ENCODE measurements around the gene SCAF11.

SCAF11 gene

DNA sequence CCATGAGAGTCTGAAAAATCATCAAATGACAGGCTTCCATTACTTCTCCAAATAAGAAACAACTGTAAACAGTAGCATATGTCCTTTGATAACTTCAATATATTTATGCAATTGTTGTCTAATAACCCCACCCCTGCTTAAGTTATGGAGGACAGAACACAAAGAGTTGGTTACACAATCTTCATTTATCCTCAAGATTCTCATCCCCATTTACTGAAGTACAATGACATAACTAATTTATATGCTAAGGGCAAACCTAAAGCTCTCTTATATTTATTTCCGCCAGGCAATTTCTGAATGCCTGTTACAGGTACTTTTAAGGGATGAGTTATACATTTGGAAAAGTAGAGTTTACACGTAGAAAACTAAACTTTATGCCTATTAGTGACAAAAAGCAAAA lies 12.3 kb downstream of the SCAF11 start:
- DNase-seq (ENCODE audit: low spot score): no peak

- no peak for DNase-seq (ENCODE audit: low spot score)
Measured at GRCh38 chr12:45977620-45978019, 12.8 kb downstream of the SCAF11 start.

GRCh38 chr12:45975506-45975905 lies 14.9 kb downstream of the SCAF11 start:
- DNase-seq (ENCODE audit: low spot score): no peak

DNA sequence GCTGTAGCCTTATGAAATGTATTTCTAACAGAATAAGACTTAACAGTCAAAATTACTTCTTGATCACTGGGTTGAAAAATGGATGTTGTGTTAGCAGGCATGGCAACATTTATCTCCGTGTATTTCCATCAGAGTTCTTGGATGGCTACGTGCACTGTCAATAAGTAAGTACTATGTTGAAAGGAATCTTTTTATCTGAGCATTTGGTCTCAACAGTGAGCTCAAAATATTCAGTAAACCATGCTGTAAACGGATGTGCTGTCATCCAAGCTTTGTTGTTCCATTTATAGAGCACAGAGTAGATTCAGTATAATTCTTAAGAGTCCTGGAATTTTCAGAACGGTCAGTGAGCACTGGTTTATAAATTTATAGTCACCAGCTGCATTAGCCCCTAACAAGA lies 15.5 kb downstream of the SCAF11 start:
- no peak for DNase-seq (ENCODE audit: low spot score)

- no peak for DNase-seq (ENCODE audit: low spot score)
Measured at GRCh38 chr12:45974171-45974719, 16.1 kb downstream of the SCAF11 start.

GRCh38 chr12:45973526-45973925 lies 16.8 kb downstream of the SCAF11 start:
- no peak for DNase-seq (ENCODE audit: low spot score)

GRCh38 chr12:45970391-45970790 lies 20.0 kb downstream of the SCAF11 start:
- no peak for DNase-seq (ENCODE audit: low spot score)

GRCh38 chr12:45969084-45969483 lies 21.3 kb downstream of the SCAF11 start:
- DNase-seq (ENCODE audit: low spot score): no peak

GRCh38 chr12:45966486-45966885 lies 23.9 kb downstream of the SCAF11 start:
- no peak for DNase-seq (ENCODE audit: low spot score)

GRCh38 chr12:45962553-45963325 lies 27.6 kb downstream of the SCAF11 start:
- DNase-seq (ENCODE audit: low spot score): no peak

DNA sequence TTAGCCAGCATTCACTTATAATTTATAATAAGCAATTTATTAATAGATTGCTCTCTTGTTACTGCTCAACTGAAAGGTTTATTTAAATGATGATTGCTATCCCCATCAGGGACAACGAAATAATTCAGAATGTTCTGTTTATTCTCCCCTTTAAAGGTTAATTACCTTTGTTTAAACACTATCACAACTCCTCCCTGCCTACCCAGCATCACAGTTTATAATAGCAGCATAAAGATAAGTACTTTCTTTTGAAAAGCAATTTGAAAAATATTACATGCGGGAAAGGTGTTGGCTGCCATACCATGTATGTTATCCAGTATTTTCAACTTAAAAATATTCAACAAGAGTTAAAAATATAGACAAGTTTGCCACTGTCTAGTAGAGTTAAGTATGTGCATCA lies 30.6 kb downstream of the SCAF11 start:
- DNase-seq (ENCODE audit: low spot score): no peak

DNA sequence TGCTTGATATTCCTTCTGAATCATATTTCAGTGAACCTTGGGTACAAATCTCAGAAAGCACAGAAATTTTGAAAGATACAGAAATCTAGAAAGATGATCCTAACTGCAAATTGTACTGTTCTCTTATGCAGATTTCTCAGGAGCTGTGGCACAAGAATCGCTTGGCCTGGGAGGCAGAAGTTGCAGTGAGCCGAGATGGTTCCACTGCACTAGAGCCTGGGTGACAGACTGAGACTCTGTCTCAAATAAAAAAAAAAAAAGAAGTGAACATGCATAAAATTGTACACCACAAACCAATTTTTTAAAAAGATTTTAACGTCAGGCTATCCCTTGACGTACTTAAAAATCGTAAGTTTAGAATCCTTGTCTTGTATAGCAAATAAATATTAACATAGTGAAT lies 31.3 kb downstream of the SCAF11 start:
- no peak for DNase-seq (ENCODE audit: low spot score)

GRCh38 chr12:45948546-45948945 lies 41.8 kb downstream of the SCAF11 start:
- DNase-seq (ENCODE audit: low spot score): no peak

- DNase-seq (ENCODE audit: low spot score): no peak
Measured at GRCh38 chr12:45946435-45946834, 43.9 kb downstream of the SCAF11 start.

DNA sequence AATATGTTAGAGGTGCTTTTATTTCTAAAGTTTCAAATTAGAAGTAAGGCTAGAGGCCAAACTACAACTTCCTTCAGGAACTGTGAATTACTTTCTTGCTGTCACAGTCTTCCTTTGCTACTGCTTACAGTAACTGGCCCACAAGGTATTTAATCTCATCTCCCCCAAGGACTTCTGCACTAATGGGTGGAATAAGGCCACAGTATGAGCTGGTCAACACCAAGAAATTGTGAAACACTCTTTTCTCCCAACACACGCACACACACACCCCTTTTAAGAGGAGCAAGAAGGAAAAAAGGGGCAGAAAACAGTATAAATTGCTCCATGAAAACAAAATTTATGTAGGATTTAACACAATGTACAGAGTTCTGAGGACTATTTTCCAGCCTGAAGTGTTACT lies 45.6 kb downstream of the SCAF11 start:
- DNase-seq (ENCODE audit: low spot score): no peak

DNA sequence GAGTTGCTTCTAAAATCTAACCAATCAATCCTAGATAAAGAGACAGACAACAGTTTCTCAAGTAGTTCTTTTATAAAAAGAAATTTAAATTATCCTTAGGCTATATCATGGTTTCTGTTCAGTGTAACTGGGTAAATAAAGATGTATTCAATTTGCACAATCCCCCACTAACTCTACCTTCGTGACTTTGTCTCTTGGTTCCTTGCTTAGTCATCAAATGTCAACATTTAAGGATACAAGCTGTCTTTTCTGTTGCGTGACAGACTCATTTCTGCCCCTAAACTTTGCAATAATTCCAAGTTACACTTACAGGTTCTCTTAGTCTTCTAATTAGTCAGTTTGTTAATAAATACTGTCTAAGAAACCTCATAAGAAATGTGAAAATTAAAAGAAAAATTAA lies 50.6 kb downstream of the SCAF11 start:
- DNase-seq (ENCODE audit: low spot score): no peak

DNA sequence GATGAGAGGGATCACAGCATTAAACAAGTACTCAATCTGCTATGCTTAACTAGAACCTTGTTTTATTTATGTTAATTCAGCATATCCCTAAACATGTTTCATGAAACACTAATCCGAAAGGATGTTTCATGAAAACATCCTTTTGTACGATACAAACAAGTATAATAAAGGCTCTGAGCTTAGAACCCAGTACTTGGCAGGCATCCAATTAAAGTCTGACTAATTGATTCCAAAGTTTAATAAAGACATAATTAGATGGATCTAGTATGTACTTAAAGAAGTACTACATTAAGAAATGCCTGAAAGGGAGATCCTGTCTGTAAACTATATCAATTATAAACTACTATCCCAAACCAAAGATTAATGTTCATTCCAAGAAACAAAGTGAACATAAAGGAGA lies 51.8 kb downstream of the SCAF11 start:
- no peak for DNase-seq (ENCODE audit: low spot score)

DNA sequence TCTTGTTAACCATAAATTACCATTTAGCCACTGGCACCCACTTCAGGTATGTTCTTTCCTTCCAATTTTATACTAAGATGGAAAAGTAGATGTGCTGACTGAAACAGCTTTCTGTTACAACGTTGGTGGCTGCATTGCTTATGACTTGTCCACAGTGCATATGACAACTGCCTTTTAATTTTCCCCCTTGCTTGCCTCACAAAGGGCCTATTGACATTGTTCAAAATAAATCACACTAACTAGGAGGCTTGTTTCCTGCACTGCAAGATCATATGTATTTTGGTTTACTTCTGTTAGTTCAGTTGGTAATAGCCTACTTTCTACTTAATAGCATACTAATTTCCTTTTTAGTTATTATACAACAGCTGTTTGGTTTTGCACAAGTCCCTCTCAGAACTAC lies 55.4 kb downstream of the SCAF11 start:
- no peak for DNase-seq (ENCODE audit: low spot score)

DNA sequence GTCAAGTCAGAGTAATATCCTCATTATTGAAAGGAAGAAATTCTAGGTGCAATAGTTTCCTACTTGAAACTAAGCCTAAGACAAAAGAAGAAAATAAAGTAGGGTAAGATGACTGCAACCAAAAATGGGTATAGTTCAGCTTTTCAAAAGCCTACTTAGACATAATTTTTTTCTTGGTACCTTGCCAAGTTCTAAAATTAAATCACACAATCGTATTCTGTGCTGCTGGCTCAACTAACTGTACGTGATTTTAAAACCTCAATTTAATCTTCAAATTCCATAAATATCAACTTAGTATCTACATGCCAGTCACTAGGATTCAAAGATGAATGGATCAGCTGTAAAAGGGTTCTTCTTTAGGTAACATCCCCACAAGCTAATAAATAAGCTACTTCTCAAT lies 56.9 kb downstream of the SCAF11 start:
- DNase-seq (ENCODE audit: low spot score): no peak

GRCh38 chr12:45930369-45930768 lies 60.0 kb downstream of the SCAF11 start:
- no peak for DNase-seq (ENCODE audit: low spot score)

GRCh38 chr12:45928309-45928708 lies 62.1 kb downstream of the SCAF11 start:
- DNase-seq (ENCODE audit: low spot score): no peak

- no peak for DNase-seq (ENCODE audit: low spot score)
Measured at GRCh38 chr12:45918818-45919217, 71.6 kb downstream of the SCAF11 start.

GRCh38 chr12:45915405-45915804 lies 75.0 kb downstream of the SCAF11 start:
- DNase-seq (ENCODE audit: low spot score): no peak

DNA sequence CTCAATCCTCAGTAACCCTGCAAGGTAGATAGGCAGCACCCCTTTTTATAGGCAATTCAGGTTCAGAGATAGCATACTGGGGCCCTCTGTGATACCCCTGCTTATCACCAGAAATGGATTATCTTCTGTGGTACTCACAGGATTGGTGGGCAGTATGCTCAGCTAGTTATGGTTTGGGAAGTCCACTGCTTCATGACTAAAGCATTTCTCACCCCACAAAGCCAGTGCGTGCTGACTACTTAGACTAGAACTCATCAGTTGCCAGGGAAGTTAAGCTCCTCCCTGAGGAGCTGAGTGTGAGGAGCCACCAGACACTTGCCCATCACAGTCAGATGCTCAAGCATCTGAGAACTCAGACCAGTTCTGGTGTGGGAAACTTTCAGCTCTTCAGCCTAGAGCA lies 76.3 kb downstream of the SCAF11 start:
- DNase-seq (ENCODE audit: low spot score): no peak

Measured in CD4-positive, alpha-beta T cell treated with Interleukin-2 at 100 ng/mL for 4 hours (primary cell).